ENCODE results near the gene LGR6. TPM values are rescaled to one million over a fixed set of nuclear protein-coding genes. Genes with fewer than 3 reads are reported as not detected.
A peak's percentile ranks its signal among the peaks of the same experiment; 100 is the strongest.

The LGR6 gene
- total RNA-seq, 1 experiment from 2014 or later = 1.0 TPM

DNA sequence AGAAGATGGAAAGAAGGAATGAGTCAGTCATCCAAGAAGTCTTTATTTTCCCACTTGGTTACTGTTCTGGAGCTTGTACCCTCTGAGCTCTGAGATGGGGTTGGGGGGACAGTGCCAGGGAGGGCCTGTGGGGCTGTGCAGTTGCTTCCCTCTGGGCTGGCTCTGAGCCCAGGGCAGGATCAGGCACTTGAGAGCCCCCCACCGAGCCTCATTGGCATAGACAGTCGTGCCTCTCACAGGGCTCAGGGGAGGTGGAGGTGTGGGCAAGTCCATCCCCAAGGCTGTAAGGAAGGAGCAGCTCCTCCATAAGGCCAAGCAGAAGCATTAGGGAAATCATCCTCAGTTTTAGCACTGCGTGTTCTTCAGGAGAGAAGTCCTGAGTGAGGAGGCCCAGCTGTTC is 46.6 kb upstream of the LGR6 start:
- Histone ChIP-seq H2BK15ac (ENCODE audit: low read depth, low read length) (no peak overlapping the region), H3K27me3 (ENCODE audit: insufficient read depth, low read length) (no peaks in the 10 kb centered on the region; the same call in 1 of the 2 replicates), H2BK120ac (ENCODE audit: low read depth, low read length, poor library complexity, severe bottlenecking) (no peak overlapping the region), H4K91ac (ENCODE audit: insufficient read length, low read depth, low read length) (no peak overlapping the region), H2AFZ (ENCODE audit: low read length) (no peak overlapping the region), H3K4ac (ENCODE audit: low read depth, low read length) (no peak overlapping the region), H4K5ac (ENCODE audit: insufficient read length, low read depth, low read length) (no peak overlapping the region), H3K9ac (ENCODE audit: extremely low read depth, insufficient read length, low read length) (no peak overlapping the region), H3K23ac (ENCODE audit: insufficient read length, low read depth, low read length) (no peak overlapping the region), H4K20me1 (ENCODE audit: control insufficient read depth, insufficient read depth, insufficient read length) (no peaks in the 10 kb centered on the region), H3K4me2 (ENCODE audit: insufficient read depth, insufficient read length, low read length) (no peak overlapping the region), H2BK5ac (ENCODE audit: insufficient read length, low read length) (no peak overlapping the region), H3K79me2 (ENCODE audit: insufficient read depth, low read length) (peaks cover 8% of the 10 kb centered on the region; the same call in 1 of the 2 replicates), H3K27ac (ENCODE audit: insufficient read length, low read depth, low read length) (no peak overlapping the region), H3K18ac (ENCODE audit: insufficient read length, low read depth, low read length) (no peak overlapping the region), H2BK20ac (ENCODE audit: low read depth, low read length, poor library complexity, severe bottlenecking) (no peak overlapping the region), H3K56ac (ENCODE audit: insufficient read length, low read depth, low read length) (no peak overlapping the region), H3K14ac (ENCODE audit: insufficient read depth, low read length) (no peak overlapping the region), H3K23me2 (ENCODE audit: insufficient read length, low read depth, low read length, poor library complexity, severe bottlenecking) (peaks cover 14% of the 10 kb centered on the region), H2AK5ac (ENCODE audit: insufficient read length, low read length) (no peak overlapping the region), H3K79me1 (ENCODE audit: insufficient read depth, low read depth, low read length, poor library complexity, severe bottlenecking) (peaks cover 8% of the 10 kb centered on the region), H3K9me3 (ENCODE audit: control insufficient read depth, low read depth, low read length) (no peaks in the 10 kb centered on the region), H3K4me1 (ENCODE audit: insufficient read depth, low read length) (peaks cover 3% of the 10 kb centered on the region; the same call in 1 of the 2 replicates), H2BK12ac (ENCODE audit: insufficient read length, low read depth, low read length) (no peak overlapping the region), H4K8ac (replicated peaks; ENCODE audit: insufficient read length, low read depth, low read length) (no peak overlapping the region), H3T11ph (ENCODE audit: low read length) (no peak overlapping the region)
- no peak for DNase-seq
- peak overlapping the region in 1 of 3 experiments; percentile 79; a peak in 1 of 7 replicates for H3K27ac Mint-ChIP-seq
- peaks cover 13% of the 10 kb centered on the region for H3K27me3 Mint-ChIP-seq (ENCODE audit: low read depth)
- no peaks in the 10 kb centered on the region for H3K9me3 Mint-ChIP-seq
- no peak for TF ChIP-seq CTCF (conservative IDR thresholded peaks at IDR 0.05)
- H3K4me1 Mint-ChIP-seq = peaks cover 17 to 20% of the 10 kb centered on the region in 2 experiments
- no CpG with 5 or more reads among the region's 3 CpGs for WGBS (ENCODE audit: extremely low coverage, insufficient read length, low lambda C conversion rate)
- H3K4me3 Mint-ChIP-seq = no peak overlapping the region
- H3K36me3 Mint-ChIP-seq (ENCODE audit: insufficient read depth in 1 of 3, low read depth in 3 of 3) = no peaks in the 10 kb centered on the region; a peak in 2 of 7 replicates

Data from H9 (cell line).